Vagina (tissue), 2 donors: ENCODE measurements around the gene NUB1.

ENCODE experiments used
- CTCF ChIP-seq, 3 experiments: fragments of 450-650 bp in 2 of 3; fragments of 200-600 bp in 1 of 3; sonication (generic) in 1 of 3; IDR thresholded peaks; one replicate each; pipeline ENCODE4 v1.5.1; 2017 to 2019; ENCODE audit warnings: antibody characterized with exemption in 3 of 3, mild to moderate bottlenecking in 2 of 3, moderate library complexity in 2 of 3
- POLR2A ChIP-seq, 2 donors: fragments of 450-650 bp; IDR thresholded peaks; one replicate each; pipeline ENCODE4 v1.6.1; 2017; ENCODE audit warnings: antibody characterized with exemption in 2 of 2, mild to moderate bottlenecking in 2 of 2, moderate library complexity in 2 of 2

GRCh38 chr7:151366166-151366879 lies 24.7 kb downstream of the NUB1 start:
- TF ChIP-seq CTCF (IDR thresholded peaks at IDR 0.05) (no peak), POLR2A (IDR thresholded peaks at IDR 0.05) (no peak)
